NCI-H1048 (cell line): ENCODE results near the gene ADAMTS14.
"Not testable (repeated sequence)": the region's sequence is repeated elsewhere in the genome, so short reads cannot be mapped to it uniquely, and the experiment has no call there.

Experiments
- DNase-seq: peaks from one replicate; lab custom pipeline; 2025; lab: John Stamatoyannopoulos, UW

Gene ADAMTS14

GRCh38 chr10:70751356-70751755 is 79.0 kb downstream of the ADAMTS14 start:
- no peak for DNase-seq

GRCh38 chr10:70751991-70752390 is 79.7 kb downstream of the ADAMTS14 start:
- DNase-seq, result no peak

DNA sequence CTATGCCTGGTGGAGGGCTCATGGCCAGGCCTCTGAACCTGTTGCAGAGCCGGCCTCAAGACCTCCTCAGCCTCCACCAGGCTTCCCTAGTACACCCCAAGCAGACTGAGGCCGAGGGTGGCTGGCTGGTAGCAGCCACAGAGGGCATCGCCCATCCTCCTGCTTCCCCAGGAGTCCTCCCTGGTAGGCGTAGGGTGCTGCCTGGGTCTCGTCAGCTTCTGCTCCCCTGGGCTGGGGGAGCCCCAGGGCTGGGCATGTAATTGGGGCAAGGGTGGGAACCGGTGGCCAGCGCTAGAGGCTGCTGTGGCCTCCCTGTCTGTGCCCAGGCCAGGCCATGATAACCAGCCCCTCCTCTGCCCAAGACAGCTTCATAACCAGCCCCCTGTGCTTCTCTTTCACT is 80.3 kb downstream of the ADAMTS14 start:
- DNase-seq, result no peak

GRCh38 chr10:70753026-70753663 is 80.8 kb downstream of the ADAMTS14 start:
- DNase-seq, result no peak

GRCh38 chr10:70753841-70754621 is 81.7 kb downstream of the ADAMTS14 start:
- DNase-seq, result no peak

DNA sequence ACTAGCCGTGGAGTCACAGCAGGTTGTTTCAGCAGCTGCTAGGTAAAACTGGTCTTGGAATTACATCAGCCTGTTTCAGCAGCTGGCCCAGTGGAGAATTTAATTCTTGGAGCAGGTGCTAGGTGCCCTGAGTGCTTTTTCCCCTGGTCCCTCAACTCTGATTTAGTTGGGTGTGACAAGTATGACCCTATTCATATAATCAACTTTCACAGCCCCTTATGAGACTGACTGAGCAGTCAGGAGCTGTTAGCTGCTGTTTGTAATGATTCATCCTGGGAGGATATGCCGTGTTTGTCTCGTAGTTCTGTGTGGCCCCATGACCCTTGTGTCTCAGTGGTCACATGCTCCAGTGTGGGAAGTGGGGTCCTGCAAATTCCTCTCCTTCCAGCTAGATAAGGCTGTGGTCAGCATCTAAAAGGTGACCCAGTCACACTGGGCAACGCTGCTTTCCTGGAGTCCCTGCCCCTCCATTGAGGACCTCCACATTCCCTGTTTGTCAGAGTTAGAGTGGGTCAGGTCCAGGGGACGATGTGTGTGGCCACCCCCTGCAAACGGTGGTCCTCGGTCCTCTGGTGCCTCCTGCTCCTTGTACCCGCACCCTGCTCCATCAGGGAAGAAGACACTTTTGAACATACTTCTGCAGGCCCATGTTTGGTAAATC is 84.5 kb downstream of the ADAMTS14 start:
- no peak for DNase-seq

DNA sequence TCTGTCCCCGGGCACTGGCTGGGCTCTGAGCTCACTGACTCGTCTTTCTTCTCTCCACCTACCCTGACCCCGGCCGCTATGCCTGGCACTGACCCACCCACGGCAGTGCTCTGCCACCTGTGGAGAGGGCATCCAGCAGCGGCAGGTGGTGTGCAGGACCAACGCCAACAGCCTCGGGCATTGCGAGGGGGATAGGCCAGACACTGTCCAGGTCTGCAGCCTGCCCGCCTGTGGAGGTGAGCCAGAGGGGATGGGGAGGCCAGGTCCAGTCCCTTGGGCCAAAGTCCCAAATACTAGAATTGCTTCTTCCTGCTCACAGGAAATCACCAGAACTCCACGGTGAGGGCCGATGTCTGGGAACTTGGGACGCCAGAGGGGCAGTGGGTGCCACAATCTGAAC is 85.5 kb downstream of the ADAMTS14 start:
- DNase-seq, result no peak

DNA sequence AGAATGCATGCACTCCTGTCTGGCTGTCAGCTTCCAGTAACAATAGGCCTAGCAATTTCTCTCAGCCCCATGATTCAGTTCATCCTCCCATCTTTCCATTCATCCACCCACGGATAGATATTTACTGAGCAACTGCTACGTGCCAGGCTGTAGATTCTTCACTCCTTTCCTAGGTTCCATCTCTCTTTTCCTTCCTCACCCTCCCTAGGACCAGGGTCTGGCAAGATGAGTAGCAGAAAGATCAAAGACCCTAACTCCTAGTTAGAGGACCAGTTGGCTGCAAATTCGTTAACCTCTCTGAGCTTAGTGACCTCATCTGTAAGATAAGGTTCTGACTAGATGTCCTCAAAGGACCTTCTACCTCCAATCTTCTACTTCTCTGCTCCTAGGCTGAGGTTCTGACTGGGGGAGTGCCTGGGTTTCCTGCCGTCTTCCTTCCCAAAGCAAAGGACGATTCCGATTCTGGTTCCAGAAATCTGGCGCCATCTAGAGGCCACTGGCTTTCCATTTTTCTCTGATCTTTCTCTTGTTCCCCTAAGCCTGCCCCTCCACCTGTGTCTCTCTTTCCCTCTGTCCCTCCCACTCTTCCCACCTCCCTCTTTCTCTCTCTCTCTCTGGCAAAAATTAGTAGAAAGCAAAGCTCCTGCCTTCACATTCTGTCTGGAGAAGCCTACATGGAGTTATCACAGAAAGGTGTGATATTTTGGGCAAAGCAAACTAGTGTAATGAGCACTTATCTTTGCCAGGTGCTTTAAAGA is 86.6 kb downstream of the ADAMTS14 start:
- DNase-seq, result no peak

- no peak for DNase-seq
These were observed 87.5 kb downstream of the ADAMTS14 start for GRCh38 chr10:70759781-70760180.

GRCh38 chr10:70760271-70760787 is 88.0 kb downstream of the ADAMTS14 start:
- DNase-seq, result no peak

GRCh38 chr10:70761031-70761601 is 88.8 kb downstream of the ADAMTS14 start:
- DNase-seq, result no peak

DNA sequence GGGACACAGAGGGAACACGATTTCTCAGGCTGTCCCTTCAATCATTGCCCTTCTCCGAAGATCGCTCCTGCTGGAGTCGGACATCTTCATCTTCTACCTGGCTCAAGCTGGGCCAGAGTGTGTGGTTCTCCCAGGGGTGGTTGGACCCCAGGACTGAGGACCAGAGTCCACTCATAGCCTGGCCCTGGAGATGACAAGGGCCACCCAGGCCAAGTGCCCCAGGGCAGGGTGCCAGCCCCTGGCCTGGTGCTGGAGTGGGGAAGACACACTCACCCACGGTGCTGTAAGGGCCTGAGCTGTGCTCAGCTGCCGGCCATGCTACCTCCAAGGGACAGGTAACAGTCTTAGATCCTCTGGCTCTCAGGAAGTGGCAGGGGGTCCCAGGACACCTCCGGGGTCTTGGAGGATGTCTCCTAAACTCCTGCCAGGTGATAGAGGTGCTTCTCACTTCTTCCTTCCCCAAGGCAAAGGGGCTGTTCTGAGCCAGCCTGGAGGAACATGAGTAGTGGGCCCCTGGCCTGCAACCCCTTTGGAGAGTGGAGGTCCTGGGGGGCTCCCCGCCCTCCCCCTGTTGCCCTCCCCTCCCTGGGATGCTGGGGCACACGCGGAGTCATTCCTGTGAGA is 89.5 kb downstream of the ADAMTS14 start:
- no peak for DNase-seq

GRCh38 chr10:70762441-70763175 is 90.3 kb downstream of the ADAMTS14 start:
- no peak for DNase-seq

DNA sequence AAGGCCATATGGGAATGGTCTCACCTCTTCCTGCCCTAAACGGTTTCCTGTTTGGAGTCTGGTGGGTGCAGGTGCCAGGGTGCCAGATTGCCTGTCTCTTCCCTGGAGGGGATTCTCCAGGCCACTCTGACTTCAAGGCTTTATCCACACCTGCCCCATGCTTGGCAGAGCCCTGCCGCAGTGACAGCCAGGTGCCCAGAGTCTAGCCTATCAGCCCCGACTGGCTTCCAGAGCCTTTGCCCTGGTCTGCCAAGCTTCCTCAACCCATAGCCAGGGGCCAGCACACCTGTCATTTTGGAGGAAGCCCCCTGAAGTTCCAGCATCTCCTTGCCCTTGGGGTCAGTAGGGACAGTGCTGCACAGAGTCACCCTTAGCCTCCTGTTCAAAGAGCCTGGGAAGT is 91.3 kb downstream of the ADAMTS14 start:
- DNase-seq, result no peak

DNA sequence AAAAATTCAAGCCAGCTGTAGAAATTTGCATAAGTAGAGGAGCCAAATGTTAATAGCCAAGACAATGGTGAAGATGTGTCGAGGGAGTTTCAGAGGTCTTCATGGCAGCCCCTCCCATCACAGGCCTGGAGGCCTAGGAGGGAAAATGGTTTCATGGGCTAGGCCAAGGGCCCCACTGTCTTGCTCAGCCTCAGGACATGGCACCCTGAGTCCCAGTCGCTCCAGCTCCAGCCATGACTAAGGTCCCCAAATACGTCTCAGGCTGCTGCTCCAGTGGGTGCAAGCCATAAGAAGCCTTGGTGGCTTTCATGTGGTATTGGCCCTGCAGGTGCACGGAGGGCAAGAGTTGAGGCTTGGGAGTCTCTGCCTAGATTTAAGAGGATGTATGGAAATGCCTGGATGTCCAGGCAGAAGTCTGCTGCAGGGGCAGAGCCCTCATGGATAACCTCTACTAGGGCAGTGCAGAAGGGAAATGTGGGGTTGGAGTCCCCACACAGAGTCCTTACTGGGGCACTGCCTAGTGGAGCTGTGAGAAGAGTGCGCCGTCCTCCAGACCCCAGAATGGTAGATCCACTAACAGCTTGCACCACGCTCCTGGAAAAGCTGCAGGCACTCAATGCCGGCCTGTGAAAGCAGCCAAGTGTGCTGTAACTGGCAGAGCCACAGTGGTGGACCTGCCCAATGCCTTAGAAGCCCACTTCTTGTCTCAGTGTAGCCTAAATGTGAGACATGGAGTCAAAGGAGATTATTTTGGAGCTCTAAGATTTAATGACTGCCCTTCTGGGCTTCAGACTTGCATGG is 93.7 kb downstream of the ADAMTS14 start:
- DNase-seq, result no peak

- DNase-seq, result not testable (repeated sequence)
These were observed 95.8 kb downstream of the ADAMTS14 start for GRCh38 chr10:70768026-70768685.

GRCh38 chr10:70769121-70769520 is 96.8 kb downstream of the ADAMTS14 start:
- DNase-seq, result no peak

GRCh38 chr10:70770001-70770400 is 97.7 kb downstream of the ADAMTS14 start:
- no peak for DNase-seq

GRCh38 chr10:70770516-70770915 is 98.2 kb downstream of the ADAMTS14 start:
- not testable (repeated sequence) for DNase-seq
